DMS 273 (cell line): ENCODE measurements around the gene ARID3A.
"Not testable (repeated sequence)": the region's sequence is repeated elsewhere in the genome, so short reads cannot be mapped to it uniquely, and the experiment has no call there.

Experiments used
- DNase-seq: peaks from one replicate; lab custom pipeline; 2025; ENCODE audit not compliant: unreplicated experiment; lab: John Stamatoyannopoulos, UW

The ARID3A gene

DNA sequence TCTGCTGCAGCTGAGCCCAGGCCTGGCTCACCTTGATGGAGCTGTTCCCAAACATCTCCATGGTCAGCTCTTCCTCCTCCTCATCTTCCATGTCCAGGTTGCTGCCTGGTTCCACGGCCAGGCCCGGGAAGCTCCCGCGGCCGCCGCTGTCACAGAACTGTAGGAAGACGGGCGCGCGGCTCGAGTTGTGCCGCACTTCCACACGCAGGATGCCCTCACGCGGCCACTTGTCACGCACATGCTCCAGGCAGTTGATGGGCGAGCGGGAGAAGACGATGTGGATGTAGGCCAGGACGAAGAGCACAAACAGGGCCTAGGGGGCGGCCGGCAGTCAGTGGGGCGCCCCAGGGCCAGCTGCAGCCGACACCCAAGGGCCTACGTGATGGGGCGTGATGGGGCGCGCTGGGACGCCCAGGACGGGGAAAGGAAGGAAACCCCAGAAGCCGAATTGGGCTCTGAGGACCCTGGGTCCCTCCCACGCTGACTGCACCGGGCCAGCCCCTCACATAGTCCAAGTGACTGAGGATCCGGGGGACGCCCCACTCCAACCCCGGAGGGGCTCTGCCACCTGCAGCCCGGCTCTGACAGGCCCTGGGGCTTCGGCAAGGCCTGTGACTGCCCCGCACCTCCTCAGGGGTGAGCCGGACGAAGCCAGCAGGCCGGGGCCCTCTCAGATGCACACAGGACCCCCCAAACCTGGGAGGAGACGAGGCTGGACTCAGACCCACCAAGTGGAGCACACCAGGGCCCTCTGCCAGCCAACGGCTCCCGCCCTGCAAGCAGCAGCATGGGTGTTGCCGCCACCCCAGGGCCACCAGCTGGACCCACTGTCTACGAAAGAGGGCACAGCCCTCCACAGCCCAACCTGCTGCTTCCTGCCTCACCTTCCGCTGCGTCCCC is 88.6 kb downstream of the ARID3A start:
- DNase-seq, result no peak

DNA sequence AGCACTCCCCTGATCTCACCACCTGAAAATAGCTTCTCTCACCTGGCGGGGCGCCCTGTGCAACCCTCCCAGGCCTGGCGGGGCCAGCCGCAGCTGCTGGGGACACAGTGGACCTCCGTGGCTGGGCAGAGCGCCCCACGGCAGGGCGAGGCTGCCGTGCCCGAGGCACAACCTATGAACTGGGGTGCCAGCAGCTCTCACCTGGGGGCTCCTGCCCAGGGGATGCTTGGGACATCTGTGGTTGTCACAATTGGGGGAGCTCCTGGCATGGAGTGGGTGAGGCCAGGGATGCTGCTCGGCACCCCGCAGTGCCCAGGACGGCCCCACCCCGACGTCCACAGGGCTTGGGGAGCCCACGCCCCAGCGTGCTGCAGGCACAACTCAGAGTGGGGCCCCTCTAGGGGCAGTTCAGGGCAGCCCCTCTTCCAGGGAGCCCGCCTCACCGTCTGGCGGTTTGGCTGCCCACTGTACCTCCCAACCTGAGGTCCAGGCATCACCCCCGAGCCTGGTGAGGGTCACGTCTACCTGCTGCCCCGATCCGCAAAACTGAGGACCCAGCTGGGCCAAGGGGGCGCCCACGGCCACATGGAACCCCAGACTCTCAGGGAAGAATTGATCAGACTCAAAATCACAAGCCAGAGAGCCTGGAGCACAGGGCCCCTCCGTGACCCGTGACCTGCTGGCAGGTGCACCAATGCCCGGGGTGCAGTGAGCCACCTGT is 89.4 kb downstream of the ARID3A start:
- DNase-seq, result no peak

DNA sequence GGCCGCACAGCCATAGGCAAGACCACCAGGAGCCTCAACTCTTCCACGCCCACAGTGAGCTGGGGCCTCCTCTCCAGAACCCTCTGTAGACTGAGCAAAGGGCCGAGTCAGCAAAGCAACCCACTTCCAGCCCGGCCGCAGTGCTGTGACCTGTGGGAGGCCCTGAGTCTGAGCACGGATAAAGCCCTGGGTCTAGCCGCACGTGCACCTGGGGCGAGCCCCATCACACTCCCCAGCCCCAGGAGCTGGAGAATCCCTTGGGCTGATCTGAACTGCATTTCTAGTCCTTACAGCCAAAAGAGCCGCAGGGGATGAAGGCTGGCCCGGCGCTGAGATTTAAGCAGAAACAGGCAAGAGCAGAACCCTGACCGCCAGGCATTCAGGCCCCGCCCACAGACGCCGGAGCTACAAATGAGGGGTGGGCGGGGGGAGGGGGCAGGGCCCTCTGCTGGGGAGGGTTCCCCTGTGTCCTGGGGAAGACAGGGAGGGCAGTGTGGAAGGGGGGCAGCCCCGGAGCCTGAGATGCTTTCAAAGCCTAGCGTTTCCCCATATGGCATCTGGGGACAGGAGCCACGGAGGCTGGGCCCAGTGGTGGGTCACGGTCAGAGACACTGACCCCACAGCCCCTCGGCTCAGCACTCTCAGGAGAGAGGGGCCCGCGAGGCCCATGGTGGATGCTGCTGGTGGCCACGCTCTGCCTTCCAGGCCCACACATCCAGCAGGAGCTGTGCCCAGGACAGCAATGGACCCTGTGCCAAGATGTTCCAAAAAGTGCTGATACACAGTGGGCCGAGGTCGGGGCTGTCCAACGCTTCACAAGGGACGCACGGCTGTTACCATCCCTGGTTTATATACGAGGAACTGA is 90.2 kb downstream of the ARID3A start:
- DNase-seq, result no peak

DNA sequence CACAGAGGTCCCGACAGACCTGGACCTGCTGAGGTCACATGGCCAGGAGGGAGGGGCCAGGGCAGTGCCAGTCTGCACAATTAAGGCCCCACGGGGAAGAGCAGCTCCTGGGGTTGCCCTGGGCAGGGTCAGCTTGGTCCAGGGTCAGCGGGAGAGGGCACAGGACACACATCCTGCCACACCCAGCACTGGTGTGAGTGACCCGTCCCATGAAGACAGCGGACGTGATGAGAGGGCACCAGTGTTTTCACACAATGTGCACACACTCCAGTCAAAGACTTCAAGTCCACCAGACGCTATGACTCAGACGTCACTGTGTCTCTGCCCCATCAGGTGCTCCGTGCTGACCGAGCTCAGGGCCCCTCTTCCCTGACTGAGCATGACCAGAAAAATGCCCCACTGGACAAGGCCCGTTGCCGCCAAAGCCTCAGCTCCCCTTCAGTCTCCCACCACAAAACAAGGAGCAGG is 90.8 kb downstream of the ARID3A start:
- DNase-seq, result no peak

DNA sequence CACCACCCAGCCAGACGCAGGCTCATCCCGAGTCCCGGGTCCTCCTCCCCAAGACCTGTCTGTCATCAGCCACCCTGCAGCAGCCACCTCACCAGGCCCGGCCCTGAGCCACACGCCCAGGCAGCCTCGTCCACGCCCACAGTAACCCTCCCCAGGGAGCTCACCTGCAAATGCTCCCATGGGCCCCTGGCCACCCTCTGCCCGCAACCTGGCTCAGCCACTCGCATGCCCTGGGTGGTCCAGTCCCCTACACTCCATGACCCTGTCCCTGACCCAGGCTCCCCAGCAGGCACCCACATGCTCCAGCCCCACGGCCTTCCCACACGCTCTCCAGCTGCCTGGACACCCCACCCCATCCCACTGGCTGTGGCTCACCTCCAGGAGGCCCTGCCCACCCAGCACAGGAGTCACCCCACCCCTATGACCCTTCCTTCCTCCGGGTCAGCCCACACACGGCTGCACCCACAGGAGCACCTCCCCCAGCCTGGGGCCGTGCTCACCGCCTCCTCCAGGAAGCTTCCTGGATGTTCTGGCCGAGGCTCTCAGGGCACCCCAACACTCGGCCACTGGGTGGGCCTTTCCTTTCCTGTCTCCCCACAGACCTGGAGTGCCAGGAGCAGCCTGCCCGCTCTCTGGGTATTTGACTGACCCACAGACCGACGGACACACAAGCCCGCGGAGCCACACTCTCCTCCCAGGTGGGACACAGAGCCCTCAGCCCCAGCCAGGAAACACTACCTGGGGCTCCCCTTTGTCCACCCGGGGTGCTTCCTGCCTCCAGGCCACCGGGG is 91.5 kb downstream of the ARID3A start:
- DNase-seq, result no peak

DNA sequence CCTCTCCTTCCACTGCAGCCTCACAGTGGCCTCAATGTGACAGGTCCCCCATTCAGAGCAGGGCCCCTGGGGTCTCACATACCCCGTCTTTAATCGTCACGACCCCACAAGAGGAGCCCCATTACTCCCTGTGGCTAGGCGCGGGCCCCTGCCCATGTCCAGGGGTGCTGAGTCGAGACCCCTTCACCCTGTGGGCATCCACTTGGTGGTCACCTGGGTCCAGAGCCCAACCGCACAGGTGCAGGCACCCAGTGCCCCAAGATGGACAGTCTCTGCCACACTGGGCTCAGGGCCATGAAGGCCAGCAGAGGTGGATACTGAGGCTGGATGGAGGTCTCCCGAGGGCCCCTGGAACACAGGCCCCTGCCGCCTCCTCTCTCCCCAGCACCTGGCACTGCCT is 92.1 kb downstream of the ARID3A start:
- DNase-seq, result no peak

DNA sequence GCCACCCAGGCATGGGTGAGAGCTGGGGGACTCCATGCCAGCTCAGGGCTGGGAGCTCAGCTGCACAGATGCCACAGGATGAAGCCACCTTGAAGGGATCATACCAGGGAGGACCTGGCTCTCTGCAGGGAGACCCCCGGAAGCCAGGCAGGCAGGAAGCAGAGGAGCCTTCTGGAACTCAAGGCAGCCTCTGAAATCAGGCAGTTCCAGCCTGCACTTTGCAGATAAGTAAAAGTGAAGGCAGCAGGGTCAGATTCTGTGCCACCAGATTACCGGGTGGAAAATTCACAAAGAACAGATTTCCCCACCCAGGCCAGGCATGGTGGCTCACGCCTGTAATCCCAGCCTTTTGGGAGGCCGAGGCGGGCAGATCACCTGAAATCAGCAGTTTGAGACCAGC is 92.6 kb downstream of the ARID3A start:
- no peak for DNase-seq

DNA sequence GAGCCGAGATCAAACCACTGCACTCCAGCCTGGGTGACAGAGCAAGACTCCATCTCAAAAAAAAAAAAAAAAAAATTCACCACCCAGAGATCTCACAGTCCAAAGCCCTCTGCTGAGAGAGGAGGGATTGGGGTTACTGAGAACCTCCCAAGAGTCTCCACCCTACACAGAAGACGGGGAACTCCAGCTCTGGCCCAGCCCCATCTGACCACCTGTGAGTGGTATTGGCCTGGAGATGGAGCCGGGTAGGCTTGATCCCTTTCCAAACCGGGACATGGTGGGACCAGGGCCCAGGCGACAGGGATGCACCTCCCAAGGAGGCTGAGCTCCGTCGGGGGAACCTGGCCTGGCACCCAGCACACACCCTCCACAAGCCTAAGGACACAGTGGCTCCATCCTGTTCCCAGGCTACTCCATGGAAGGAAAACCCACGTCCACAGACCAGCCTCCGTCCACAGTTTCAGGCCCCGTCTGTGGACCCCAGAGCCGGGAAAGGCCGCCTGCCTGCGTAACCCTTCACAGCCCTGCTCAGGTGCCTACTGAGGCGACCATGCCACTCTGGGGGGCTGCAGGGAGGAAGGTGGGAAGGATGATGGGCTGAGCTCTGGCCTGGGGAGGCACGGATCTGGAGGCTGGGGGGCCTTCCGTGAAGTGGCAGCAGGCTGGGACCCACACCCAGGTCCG is 93.2 kb downstream of the ARID3A start:
- no peak for DNase-seq

DNA sequence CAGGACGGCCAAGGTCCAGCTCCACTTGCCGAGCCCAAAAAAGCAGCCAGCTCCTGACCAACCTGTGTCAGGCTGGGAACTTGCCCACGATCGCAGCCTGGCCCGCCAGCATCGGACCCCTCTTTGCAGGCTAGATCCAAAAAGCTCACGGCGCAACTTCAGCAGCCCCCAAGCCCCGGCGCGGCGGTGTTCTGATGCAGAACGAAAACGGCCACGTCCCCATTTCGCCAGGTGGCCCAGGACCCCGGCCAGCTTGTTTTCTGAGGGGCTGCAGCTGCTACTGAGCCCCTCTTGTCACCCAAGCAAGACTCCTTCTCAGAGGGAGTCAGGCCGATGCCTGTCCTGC is 93.8 kb downstream of the ARID3A start:
- DNase-seq, result no peak

DNA sequence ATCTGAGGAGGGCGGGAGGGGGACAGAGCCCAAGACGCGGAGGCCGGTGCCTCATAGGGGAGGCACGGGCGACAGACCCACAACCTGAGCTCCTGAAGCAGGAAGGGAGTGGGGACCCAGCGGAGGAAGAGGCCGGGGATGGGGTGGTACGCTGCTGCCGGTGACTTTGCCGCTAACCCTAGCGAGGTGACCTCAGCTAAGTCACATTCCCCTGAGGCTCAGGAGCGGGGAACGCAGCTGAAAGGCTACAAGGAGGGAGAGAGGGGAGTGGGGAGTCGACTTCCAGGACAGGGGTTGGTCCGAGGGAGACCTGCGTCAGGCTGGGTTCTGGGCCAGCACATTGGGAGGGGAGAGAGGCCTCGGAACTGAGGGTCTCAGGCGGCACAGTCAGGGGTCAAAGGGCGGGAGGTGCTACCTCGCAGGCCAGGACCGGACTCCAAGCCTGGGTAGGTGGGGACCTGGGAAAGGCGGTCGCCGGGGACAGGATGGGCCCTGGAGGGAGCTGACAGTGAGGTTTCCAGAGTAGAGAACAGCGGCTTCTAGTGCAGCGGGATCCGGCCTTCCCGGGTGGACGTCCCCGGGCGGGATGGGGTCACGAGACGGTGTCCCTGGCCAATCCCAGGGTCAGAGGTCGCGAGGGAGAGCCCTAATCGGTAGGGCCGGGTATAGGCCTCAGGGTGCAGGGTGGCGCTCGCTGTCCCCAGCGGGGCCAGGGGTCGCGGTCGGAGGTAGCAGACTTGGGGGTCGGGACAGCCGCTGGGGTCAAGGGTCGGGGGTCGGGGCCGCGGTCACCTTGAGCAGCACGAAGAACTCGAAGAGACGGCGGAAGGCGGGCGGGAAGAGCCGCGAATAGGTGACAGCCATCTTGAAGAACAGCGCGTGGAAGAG is 94.4 kb downstream of the ARID3A start:
- DNase-seq, result no peak

DNA sequence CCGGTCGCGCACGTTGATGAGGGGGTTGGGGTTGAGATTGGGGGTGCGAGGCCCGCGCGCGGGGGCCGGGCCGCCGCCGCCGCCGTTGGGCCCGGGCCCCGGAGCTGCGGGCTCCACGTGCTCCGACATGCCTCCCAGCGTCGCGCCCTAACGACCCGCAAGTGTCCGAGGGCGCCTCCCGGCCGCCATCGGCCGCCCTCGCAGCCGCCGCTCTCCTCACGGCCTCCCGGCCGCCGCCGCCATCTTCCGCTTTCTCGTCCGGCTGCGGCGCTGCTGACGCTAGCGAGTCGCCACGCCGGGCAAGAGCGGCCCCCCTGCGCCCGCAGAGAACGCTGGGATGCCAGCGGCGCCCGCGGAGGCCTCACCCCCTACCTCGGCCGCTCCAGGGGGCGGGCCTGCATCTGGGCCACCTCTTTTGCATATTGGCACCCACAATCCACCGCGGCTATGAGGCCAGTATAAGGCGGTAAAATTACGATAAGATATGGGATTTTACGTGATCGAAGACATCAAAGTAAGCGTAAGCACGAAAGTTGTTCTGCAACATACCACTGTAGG is 95.1 kb downstream of the ARID3A start, which contains the start of gene TMEM259:
TSS of gene TMEM259 (minus strand) at position 256 of the 558 bp plus-strand sequence. CDS start at position 129, 127 bp downstream.
- peak; percentile 99 for DNase-seq

DNA sequence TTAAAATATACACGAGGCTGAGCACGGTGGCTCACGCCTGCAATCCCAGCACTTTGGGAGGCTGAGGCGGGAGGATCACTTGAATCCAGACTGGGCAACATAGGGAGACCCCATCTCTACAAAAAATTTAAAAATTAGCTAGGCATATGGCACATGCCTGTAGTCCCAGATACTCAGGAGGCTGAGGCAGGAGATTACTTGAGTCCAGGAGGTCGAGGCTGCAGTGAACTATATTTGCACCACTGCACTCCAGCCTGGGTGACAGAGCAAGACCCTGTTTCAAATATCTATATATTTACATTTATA is 98.0 kb downstream of the ARID3A start:
- DNase-seq, result not testable (repeated sequence)

DNA sequence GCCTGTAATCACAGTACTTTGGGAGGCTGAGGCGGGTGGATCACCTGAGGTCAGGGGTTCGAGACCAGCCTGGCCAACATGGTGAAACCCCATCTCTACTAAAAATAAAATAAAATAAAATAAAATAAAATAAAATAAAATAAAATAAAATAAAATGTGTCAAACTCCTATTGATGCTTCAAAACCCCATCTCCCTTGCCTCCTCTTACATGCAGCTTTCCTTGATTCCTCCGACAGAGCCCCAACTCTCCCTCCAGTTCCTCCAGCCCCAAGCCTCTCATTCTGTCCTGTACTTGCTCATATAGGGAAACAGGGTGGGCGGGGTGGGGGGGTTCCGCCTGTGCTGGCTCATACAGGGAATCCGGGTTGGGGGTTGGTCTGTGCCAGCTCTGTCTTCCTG is 99.2 kb downstream of the ARID3A start:
- not testable (repeated sequence) for DNase-seq
